Neural progenitor cell (in vitro differentiated cells): ENCODE data around the gene DKKL1.
"Not testable (repeated sequence)": the region's sequence is repeated elsewhere in the genome, so short reads cannot be mapped to it uniquely, and the experiment has no call there.

Experiments
- CTCF ChIP-seq: fragments of 200-600 bp; sonication (generic); IDR thresholded peaks from 2 replicates; pipeline ENCODE4 v1.5.1; 2017; ENCODE audit warnings: antibody characterized with exemption, mild to moderate bottlenecking
- EZH2 ChIP-seq: fragments of 200-600 bp; sonication (generic); IDR thresholded peaks from 2 replicates; pipeline ENCODE4 v1.6.1; 2017; ENCODE audit warnings: antibody characterized with exemption, mild to moderate bottlenecking, moderate library complexity
- EZH2phosphoT487 ChIP-seq: fragments of 200-600 bp; sonication (generic); IDR thresholded peaks from 2 replicates; pipeline ENCODE4 v1.6.1; 2017; ENCODE audit warnings: antibody characterized with exemption

GRCh38 chr19:49325756-49326155 lies 37.9 kb upstream of the DKKL1 start:
- not testable (repeated sequence) for TF ChIP-seq EZH2phosphoT487, CTCF, EZH2
